Pons (tissue), 1 donor: ENCODE measurements around the gene WNT9A.

Experiments
- DNase-seq: peaks from one replicate; pipeline ENCODE4 v3.0.0-alpha.2; 2016; ENCODE audit warnings: low spot score

WNT9A gene

DNA sequence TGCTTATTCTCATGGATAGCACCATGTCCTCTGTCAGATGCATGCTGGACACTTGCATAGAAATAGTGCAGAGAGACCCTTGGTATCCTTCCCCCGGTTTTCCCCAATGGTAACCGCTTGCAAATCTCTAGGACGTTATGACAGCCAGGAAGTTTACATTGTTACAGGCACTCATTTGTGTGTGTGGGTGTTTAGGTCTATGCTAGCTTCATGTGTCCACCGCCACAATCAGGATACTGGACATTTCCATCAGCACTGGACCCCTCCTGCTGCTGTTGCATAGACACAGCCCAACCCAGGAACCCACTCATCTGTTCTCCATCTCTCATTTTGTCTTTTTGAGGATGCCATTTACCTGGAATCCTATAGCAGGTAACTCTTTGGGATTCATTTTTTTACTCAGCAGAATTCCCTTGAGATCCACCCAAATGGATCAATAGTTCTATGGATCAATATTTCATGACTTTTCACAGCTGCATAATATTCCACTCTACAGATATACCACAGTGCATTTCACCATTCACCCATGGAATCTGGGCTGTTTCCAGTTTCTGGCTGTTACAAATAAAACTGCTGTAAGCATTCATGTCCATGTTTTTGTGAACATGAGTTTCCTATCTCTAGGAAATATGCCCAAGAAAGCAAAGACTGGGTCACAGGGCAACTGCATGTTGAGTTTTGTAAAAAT, 6.6 kb upstream of the WNT9A start:
- no peak for DNase-seq

DNA sequence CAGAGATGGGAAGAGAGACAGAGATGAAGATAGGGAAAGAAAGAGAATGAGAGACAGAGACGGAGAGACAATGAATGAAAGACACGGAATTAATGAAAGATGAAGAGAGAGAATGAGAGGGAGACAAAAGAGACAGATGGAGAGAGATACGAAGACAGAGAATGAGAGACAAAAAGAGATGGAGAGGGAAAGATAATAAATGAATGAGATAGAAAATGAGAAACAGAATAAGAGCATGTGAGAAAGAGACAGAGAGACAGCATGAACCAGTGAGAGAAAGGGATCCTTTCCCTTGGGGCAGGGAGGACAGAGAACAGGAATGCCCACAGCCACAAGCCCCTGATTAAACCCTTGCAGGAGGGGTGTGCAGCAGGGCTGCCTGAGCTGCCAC, 5.3 kb upstream of the WNT9A start:
- no peak for DNase-seq

DNA sequence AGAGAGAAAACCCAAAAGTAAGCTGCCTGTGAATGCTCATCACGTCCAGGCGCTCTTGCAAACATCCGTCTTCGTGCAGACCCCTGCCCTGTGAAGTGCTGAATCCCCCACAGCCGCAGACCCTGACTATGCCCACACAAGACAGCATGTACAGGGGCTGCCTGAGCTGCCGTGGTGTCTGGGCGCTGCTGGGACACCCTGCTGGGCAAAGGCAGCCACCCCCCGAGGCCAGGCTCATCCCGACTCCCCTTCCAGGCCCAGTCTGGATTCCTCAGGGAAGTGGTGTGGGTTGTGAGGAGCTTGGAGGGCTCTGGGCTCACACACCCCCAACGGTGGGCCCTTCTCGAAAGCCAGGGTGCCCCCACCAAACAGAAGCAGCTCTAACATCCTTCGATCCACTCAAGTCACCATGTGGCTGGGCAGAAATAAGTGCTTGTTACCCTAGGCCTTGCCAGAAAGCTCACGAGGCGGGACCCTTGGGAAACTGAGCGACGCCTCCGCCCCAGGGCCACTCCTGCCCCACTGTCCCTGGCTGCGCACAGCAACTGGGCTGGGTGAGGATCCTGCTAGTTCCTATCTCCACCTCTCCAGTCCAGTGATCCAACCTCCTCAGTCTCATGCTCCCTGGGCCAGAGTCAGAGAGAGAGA, 4.8 kb upstream of the WNT9A start:
- DNase-seq: no peak

DNA sequence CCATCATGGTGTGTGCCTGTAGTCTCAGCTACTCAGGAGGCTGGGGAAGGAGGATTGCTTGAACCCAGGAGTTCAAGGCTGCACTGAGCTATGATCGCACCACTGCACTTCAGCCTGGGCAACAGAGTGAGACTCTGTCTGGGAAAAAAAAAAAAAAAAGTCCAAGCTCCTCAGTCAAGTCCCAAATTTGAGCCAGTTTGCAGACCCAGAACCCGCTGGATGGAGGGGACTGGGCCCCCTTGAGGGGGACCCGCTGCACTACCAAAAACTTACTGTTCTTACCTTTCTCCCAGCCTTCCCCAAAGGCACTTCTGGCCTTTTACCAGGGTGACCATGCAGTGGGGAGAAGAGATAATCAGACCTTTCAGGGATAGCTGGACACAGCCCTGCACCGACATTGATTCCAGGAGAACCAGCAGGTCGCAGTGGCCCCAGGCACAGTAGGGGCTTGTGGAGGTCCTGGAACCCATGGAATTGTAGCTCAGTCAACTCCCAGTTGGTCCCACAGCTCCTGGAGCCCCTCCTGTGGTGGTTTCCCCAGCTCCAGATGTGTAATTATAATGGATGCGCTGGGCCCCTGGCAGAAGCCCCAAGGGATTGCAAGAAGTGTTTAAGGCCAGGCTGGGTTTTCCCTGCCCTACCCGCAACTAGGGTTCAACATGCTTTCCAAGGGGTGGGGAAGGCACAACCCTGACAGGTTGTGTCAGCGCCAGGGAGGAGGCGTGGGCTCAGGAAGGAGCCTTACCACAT, 4.1 kb upstream of the WNT9A start:
- no peak for DNase-seq

DNA sequence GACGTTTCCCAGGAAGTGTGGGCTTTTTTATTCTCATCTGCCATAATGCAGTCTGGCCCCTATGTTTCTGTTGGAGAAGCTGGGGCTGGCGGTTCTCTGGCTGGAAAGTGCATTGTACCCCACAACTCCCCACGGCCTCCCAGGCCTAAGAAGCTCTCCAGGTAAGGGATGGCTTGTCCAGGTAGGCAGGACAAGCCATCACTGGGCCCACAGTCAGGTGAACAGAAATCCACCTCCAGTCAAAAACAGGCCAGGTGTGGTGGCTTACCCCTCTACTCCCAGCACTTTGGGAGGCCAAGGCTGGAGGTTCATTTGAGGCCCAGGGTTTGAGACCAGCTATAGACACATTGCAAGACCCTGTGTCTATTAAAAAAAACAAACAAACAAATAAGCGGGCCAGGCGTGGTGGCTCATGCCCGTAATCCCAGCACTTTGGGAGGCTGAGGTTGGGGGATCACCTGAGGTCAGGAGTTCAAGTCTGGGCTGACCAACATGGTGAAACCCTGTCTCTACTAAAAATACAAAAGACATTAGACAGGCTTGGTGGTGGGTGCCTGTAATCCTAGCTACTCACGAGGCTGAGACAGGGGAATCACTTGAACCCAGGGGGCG, 3.1 kb upstream of the WNT9A start:
- no peak for DNase-seq

DNA sequence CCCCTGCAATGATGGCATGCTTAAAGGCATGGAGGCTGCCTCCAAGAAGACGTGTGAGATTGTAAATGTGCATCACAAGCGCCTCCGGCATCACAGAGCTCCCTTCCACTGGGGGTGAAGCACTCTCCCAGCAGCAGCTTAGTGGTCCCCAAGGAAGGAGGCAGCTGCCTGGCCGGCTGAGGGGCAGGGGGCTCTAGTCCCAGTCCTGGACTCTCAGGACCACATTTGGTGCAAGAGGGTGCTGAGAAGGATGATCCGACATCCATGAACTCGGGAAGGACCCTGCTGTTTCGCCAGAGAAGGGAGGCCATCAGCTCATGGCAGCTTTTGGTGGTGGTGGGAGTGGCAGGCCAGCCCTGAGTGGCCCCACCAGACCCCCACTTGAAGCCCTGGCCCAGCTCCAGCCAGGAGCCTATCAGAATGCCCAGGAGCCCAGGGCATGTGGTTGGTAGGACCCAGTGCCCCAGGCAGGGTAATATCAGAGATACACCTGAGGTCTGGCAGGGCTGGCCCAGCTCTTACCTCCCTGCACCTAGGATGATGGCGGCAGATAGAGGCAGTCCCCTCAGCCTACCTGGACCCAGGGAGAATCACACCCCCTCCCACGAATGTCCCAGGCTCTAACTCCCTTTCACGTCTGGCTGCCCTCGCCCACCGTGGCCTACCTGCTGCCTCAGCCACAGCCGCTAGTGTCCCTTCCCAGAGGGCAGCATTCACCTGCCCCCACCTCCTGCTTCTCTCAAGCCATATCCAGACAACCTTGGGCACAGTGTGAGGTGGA, 2.4 kb upstream of the WNT9A start:
- DNase-seq: no peak

DNA sequence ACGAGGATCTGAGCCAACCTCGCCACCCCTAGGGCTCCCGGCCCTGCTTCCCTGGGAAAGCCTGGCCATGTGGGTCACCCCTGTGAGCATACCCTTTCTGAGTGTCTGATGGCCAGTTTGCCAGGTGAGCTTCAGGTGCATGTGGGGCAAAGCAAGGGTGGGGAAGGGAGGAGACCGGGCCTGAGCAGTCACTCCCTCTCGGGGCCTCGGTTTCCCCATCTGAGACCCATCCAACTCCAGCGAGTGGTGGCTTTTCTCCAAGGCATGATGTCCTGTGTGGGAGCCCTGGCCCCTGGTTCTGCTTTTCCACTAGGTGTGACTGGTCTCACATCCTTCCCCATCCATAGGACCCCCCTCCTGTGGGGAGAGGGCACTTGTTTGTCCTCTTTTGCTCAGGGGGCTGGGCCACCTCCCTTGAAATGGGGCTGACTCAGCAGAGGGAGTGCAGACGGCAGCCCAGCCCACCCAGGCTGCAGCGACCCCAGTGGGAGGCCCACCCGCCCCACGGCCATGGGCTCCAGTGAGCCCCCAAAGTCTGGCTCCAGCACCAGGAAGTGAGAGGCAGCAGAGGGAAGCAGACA, 1.7 kb upstream of the WNT9A start:
- no peak for DNase-seq

DNA sequence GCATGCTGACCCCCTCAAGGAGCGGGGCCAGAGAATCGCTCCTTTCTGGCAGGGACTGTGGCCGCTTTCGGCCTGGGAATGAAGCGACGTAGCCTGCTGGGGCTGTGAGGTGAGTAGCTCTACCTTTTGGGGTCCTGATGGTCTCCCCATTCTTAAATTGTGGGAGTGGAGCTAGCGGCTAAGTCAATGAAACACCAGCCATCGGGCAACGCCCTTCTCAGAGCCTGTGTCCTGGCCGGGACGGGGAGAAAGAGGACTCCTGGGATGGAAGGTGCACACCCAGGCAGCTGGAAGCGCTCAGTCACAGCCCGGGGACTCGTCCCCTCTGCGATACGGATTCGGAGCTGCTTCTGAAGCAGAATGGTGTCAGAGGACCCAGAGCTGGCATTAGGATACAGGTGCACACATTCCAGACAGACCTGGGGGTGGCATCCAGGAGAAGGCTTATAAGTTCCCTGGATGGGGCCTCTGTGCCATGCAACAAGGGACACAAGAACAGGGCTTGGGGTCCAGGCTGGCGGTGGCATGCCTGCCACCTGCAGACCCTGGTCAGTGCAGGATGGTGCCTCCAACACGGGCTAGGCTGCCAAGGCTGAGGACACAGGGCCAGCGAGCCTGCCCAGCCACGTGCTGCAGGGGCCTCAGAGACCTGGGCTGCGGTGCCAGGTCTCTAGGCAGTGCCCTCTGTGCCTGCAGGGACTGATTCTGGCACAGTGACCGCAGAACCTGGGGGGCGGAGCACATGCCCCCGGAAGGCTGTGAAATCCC, 945 bp upstream of the WNT9A start:
- DNase-seq: no peak

DNA sequence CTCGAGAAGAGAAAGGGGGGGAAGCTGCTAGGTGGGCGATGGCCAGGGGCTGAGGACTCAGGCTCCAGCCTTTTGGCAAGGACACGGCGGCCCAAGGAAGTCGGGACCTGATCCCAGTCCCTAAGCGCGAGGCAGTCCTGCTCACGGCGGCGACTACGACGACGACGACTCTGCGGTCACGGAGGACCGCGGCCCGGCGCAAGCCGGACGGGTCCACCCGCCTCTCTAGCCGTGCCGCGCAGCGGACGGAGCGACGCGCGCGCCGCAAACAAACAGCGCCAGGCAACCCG, 401 bp downstream of the WNT9A start:
- no peak for DNase-seq

DNA sequence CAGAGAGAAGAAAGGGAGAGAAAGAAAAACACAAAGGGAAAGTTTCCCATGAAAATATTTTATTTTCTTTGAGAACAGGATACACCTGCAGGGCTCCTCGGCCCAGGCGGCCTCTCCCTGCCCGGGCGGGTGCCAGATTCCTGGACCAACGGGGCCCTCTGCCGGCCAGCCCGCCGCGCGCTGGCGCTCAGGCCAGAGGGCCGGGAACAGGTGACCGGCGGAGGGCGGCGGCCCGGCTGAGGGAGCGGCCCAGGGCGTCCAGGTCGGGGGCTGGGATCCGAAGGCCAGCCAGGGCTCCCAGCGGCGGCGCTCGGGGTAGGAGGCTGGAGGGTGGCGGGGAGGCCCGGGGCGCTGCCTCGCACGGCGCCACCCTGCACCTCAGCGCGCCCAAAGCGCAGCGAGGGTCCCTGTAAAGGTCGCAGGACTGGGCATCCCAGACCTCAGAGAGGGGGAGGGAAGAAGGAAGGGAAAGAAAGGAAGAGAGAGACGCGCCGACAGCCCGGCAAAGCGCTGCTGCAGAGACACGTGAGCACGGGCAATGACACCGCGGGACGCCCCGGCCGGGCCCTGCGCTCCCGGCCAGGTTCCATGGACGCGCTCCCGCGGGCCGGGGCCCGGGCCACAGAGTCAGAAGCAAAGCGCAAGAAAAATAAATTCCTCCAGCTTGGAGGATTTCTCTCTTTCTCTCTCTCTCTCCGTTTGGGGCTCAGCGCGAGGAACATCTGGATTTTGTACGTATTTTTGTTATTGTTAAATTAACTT, 927 bp downstream of the WNT9A start:
- DNase-seq: peak; percentile 58

DNA sequence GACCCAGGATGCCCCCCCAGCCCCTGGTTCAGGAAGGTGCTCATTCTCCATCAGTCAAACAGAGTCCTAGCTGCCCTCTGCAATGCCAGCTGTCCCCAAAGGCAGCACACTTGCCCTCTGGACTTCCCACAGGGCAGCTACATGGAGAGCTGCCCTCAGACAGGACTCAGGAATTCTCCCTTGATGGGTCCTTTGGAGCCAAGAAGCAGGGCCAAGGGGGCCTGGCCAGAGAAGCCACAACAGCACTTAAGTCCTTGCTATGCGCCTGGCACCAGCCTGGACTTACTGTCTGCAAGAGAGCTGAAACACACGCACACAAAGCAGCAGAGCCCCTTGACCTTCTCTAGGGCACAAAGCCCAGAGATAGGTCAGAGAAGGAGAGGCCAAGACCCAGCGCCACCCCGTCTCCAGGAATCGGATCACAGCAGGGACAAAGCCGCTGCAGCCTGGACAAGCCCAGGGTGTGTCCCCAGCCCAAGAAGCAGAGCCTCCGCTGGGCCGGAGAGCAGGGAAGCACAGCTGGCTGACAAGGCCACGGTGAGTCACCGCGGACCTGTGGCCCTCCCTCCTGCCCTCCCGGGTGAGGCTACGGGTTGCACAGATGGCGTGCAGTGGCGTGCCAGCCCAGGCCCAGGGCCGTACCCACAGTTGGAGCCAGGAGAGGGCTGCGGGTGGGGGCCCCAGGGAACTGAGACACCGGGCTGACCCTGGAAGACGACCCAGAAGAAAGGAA, 1.7 kb downstream of the WNT9A start:
- peak; percentile 18 for DNase-seq

DNA sequence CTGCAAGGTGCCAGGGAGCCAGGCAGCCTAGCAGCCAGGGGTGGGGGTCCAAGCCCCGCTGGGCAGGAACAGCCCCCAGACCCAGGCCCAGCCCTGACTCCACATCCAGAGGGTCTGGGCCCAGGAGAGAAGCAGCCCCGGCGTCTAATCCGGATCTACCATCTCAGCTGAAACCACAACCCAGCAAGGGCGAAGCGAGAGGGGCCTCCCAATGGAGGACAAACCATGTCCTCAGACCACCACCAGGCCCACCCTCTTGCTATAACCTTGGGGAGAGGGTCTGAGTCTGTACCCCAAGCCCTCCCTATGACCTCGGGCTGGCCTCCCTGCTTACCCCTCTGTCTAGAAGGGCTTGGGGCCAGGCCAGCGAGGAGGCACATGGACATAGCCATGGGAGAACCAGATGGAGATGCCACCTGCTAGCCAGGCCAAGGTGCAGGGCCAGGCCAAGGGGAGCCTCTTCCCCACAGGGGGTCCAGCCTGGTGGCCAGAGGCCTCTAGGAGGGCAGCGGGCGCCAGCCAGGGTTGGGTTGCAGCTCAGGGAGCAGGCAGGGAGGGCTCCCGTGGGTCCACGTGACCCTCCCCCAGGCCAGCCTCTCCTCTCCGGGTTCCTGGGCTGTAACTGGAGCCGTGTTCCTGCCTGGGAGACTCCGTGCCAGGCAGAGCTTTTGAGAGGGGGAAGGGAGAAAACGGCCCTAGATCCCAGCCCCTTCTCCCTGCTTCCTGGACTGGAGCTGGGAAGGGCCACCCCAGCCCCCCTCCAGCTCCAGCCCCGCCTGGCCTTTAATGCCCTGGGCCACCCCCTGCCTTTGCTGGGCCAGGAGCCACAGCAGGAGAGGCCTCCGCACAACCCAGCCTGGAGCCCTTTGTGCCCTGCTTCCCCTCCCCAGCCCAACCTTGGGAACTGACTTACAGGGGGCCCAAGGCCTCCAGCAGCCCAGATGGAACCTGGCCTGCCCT, 2.5 kb downstream of the WNT9A start:
- DNase-seq: no peak

DNA sequence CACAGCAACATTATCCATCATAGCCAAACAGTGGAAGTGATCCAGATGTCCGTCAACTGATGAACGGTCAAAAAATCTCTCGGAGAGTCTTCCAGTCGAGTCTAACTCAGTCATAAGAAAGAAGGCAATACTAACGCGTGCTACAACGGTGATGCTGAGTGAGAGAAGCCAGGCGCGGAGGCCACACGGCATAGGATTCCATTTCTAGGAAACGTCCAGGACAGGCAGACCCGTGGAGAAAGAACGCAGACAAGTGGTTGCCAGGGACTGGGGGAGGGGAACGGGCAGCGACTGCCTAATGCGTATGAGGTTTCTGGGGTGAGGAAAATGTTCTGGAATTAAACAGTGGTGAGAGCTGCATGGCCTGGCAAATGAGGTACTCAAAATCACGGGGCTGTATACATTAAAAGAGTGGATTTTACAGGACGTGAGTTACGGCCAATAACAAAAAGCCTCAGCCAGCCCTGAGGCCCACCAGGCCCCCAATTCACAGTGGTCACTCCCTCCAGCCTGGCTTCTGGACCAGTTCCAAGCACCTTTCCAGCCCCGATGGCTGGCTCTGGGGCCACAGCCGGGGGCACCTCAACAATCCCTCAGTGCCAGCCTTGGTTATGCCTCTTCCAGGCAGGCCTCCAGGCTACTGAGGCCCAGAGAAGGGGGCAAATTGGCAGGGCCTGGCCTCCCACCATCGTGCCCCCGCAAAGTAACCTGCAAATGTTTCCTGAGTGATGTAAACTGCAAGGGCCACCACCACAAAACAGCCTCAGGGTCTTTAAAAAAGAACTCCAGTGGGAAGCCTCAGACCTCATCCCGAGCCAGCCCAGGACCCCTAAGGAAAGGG, 3.4 kb downstream of the WNT9A start:
- DNase-seq: no peak

DNA sequence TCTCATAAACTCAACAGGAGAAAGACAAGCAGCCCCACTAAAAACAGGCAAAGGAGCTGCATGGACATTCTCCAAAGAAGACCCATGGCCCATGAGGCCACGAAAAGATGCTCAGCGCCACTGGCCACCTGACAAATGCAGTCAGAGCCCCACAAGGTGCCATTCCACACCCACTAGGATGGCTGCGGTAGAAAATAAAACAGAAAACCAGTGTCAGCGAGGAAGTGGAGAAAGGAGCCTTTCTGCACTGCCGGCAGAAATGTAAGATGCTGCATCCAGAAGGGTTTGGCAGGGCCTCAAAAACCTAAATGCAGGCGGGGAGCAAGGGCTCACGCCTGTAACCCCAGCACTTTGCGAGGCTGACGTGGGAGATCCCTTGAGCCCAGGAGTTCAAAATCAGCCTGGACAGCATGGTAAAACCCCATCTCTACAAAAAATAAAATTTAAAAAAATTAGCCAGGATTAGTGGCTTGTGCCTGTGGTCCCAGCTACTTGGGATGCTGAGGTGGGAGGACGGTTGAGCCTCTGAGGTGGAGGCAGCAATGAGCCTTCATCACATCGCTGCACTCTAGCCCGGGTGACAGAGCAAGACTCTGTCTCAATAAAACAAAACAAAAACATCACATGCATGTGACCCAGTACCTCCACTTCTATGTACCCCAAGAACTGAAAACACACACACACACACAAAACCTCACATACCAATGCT, 4.2 kb downstream of the WNT9A start:
- no peak for DNase-seq

DNA sequence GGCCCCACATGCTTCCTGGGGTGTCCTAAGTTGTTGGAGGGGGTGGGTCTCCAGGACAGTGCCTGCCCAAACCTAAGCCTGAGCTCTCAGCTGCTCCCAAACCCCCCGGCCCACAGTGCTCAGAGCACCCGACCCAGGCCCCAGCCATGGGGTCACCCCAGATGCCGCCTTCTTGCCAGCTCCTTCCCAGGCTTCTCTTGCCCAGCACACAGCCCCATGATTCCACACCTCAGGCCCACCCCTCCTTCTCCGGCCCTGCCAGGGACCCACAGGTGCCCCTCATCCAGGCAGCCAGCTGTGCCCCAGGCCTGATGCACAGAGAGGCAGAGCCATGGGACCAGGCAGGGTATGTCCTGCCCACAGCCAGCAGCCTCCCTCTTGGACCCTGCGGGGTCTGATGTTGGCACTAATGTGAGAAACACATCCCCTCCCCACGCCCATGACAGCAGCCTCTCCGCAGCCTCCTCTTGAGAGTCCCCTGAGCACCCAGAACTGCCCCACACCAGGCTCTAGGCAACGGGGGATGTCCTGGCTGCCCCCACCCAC, 4.9 kb downstream of the WNT9A start:
- DNase-seq: no peak

DNA sequence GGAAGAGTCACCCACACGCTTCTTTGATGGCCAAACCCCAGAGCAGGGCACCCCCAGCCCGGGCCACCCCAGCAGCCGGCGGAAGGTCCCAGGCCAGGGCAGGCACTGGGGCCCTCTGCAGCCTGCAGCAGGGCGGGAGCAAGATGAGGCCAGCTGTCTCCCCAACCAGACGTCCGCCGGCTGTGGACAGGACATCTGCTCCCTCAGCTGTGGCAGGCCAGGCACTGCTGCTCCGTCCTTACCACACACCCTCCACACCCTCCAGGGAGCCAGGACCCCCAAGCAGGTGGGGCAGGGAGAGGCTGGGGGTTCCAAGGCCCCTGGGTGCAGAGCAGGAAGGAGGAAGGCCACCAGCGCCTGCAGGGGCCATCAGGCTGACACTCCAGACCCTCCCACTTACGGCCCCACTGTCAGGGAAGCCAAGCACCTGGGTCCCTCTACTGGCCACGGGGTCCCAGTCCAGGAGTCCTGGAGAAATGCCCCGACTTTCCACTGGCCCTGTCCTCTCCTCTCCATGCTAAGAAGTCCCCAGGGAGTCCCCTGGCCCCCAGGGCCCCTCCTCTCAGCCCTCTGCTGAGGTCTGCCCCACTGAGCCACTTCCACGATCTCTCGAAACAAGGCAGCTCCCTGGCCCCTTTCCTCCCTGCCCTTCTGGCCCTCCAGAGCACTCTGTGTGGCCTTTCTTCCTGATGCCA, 5.6 kb downstream of the WNT9A start:
- DNase-seq: no peak
